HG02798 (cell line): Measurements from ENCODE around the gene CEP112.

ENCODE experiments used
- ATAC-seq: cut with Tn5 transposase; IDR thresholded peaks from one replicate; pipeline ENCODE4 v1.9.1; 2021; ENCODE audit warnings: mild to moderate bottlenecking; ENCODE audit not compliant: unreplicated experiment, poor library complexity

Gene CEP112

DNA sequence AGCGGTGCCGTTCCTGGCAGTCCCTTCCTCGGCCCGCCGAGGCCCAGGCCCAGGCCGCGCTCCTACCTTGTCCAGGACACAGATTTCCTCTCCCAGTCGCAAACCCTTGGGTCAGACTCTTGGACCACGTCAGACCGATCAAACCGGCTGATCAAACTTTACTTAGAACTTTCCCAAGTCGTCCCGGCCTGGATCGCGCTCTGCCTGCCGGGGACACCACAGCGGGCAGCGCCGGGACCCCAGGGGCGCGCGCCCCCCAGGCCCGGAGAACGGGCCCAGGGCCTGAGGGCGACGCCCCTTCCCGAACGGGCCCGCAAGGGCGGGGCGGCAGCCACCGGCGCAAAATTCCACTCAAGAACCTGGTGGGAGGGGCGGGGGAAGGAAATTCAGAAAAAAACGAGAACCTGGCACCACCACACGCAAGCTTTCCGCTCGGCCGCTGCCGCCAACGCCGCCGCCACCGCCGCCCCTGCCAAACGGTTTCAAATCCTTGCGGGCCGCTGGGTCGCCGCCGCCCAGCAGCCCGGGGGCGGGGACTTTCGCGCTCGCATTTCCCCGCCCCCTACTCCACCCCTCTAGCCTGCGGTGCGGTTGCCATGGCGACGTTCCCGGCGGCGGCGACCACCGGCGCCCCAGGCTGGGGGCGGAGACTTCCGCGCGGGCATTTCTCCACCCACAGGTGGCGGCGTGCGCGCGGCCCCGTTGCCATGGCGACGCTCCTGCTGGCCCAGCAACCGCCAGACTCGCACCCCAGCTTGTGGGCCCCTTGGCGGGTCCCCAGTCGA is at the start of gene CEP112:
TSS of gene CEP112 (minus strand) at position 541 of the 785 bp plus-strand sequence.
- peak; percentile 78 for ATAC-seq

DNA sequence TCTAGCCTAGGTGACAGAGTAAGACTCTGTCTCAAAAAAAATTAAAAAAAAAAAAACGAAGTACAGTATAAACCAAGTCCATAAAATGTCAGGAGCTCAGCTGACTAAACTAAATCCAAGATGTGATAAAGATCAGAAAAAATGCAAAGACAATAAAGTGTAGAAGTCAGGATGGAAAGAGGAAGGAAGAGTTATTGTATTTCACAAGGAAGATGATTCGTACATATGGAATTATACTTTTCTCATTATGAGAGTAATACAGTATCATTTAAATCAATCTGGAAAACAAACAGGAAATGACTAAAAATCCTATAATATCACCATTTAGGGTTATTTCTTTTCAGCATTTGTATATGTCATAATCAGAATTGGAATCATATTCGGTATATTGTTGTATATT is 48.7 kb upstream of the CEP112 start:
- ATAC-seq = no peak

- ATAC-seq = no peak
These were observed 48.1 kb upstream of the CEP112 start for GRCh38 chr17:66240013-66240412.

- no peak for ATAC-seq
These were observed 43.6 kb upstream of the CEP112 start for GRCh38 chr17:66235377-66235994.

DNA sequence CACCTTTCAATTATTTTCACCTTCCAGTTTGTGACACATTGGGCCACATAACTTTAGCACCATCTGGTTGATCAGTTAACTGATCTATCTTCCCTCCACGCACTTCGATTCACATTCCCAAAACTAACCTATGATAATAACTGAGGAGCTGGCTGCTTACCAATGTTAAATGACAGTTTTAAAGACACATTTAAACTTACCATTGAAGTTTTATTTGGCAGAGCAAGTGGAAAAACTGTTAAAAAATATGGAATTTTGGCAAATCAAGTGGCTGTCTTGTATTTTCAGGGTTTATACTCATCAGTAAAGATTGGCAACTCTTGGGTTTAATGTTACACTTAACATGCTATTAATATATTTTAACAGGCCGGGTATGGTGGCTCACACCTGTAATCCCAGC is 42.7 kb upstream of the CEP112 start:
- no peak for ATAC-seq

- no peak for ATAC-seq
These were observed 41.3 kb upstream of the CEP112 start for GRCh38 chr17:66233023-66233753.

GRCh38 chr17:66230922-66231591 is 39.1 kb upstream of the CEP112 start:
- no peak for ATAC-seq

GRCh38 chr17:66229783-66230538 is 38.0 kb upstream of the CEP112 start:
- ATAC-seq = no peak

DNA sequence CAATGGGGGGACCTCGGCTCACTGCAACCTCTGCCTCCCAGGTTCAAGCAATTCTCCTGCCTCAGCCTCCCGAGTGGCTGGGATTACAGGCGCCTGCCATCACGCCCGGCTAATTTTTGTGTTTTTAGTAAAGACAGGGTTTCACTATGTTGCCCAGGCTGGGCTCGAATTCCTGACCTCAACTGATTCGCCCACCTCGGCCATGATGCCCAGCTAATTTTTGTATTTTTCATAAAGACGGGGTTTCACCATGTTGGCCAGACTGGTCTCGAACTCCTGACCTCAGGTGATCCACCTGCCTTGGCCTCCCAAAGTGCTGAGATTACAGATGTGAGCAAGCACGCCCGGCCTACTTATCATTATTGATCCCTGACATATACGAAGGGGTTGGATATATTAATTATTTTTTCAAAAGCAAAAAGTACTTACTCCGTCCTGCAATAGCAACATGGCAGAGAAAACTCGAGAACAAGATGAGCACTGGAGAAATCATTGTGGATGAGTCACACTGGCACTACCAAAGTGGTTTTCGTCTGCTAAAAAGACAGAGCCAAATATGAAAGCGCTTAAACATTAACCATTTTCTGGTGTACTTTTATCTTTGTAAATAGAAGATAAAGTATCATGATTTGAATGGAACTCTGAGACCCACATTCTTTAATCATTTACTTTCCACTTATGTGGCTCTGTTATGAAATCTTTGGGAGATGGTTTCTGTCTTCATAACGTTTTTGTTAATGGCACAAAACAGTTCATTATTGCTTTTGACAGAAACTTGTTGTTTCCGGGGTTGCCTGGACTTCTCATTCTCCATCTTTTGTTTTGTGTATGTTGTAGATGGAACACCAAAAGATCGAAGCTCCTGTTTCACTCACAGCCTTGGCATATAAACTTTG is 37.2 kb upstream of the CEP112 start, which contains the start of gene APOH:
TSS of gene APOH (minus strand) at position 529 of the 896 bp plus-strand sequence. CDS start at position 493, 36 bp downstream.
- no peak for ATAC-seq

DNA sequence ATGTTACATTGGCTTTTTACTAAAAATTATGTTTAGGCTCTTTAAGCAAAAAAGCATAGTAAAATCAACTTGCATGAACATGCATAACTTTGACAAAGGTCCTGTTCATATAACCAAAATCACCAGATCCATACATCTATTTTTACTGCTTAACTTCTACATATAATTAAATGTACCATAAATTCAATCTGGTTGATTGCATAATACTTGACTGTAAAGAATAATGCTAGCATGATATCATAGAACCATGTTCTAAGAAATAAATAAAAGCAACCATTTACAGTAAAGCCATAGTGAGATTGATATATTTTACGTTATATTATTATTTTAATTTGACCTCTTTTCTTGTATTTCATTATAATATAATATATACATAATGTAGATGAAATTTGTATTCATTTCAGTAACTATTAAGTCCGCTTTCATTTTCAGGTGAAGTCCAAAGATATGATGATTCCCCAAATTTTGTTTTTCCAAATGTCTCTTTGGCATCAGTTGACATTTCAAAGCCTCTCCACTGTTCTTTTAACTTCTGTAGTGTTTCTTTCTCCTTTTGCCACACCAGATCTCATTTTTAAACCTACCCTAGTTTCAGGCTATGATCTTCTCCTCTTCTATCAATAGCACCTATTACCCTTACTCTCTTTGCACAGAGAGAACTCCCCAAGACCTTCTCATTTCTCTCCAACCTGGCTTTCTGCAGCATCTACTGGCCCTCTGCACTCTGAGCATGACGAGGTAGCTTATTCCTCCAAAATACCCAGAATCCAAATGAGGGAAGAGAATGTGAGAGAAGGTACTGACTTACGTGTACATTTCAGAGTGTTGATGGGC is 35.5 kb upstream of the CEP112 start:
- no peak for ATAC-seq

- no peak for ATAC-seq
These were observed 30.9 kb upstream of the CEP112 start for GRCh38 chr17:66222798-66223350.

DNA sequence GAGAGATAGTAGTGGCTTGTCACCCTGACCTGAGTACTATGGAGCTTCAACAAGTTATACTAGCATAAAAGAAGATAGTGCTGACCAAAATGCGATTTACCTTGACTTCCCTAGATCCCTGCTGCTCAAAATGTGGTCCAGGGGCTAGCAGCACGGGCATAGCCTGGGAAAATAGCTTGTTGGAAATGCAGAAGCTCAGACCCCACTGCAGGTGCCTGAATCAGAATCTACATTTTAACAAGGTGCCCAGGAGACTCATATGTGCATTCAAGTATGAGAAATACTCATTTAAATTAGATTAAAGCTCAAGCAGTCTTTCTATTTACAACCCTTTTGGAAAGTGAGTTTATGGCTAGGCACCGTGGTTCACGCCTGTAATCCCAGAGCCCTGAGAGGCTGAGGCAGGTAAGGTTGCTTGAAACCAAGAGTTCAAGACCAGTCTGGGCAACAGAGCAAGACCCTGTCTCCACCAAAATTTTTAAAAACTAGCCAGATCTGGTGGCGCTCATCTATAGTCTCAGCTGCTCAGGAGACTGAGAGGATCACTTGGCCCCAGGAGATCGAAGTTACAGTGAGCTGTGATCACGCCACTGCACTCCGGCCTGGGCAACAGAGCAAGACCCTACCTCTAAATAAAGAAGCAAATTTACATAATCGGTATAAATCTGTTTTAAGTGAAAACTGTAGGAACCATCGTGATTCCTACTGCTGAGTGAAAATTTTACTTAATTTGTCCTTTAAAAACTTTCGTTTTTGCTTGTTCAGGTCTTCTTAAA is 30.0 kb upstream of the CEP112 start:
- ATAC-seq = no peak

DNA sequence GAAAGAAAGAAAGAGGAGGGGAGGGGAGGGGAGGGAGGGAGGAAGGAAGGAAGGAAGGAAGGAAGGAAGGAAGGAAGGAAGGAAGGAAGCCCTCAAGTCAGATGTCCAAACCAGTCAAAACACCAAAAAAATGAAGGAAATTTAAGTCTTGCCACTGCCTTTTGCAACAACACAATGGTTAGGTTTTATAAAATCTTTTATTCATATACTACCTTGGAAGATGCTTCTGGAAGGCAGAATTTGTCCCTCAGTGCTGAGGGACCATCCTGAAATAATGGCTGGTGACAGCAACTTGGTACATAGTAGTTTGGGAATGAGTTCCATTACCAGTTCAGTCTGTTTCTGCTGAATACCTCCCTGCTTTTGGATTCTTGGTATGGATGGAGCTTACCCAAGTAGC is 29.4 kb upstream of the CEP112 start:
- ATAC-seq = no peak

DNA sequence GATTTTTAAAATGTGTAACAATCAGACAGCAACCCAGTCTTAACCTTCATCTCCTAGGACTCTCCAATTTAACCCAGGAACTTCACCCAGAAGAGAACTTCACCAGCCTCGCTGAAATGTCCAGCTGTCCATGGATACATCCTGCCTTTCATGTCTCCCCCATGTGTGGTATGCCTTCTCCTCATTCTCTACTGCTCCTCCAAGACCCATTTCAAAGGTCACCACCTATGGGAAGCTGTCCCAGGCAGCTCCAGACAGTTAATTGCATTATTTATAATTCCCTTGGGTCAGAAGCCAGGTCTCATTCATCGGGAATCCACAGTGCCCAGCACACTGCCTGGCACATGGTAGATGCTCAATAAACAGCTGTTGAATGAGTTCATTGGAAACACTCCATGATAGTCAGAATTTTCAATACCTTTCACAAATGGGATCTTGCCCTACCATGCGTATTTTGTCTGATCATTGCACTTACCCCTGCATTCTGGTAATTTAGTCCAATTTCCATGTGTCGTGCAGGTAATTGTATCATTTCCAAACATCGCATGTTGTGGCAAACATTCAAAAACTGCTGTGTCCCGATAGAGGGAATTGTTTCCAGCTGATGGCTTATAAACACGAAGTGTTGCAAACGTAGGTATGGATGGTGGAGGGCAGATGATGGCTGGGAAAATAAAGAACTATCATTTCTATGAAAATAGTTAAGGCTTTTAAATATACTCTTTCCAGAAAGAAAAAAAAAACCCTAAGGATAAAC is 28.3 kb upstream of the CEP112 start:
- no peak for ATAC-seq

DNA sequence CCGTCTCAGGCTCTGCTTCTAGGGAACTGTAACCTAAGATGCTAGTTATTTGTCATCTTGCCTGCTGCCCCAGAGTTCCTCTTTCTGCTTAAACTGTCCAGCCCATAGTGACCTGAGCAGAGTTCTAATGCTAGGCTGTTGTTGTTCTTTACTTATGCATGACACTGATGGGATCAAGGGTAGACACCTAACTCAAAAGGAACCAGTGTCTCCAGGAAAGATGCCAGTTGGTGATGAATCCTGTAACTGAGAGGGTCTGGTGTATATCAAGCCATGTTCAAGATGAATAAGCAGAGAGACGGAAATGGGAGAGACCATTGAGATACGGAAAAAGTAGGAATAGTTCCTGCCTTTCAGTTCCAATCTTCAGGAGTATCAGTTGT is 23.6 kb upstream of the CEP112 start:
- no peak for ATAC-seq

- no peak for ATAC-seq
These were observed 23.1 kb upstream of the CEP112 start for GRCh38 chr17:66214884-66215528.
